ENCODE measurements around the gene DLX1. TPM values are rescaled to one million over a fixed set of nuclear protein-coding genes. Genes with fewer than 3 reads are reported as not detected.

The DLX1 gene
- total and polyA plus RNA-seq, 9 of the 15 experiments (the other 6 are each of a cell fraction or from before 2014, with no cell fraction given): 1.9 to 26.2 (median 9.6) TPM

- in situ Hi-C loops (cut with MboI): no loop called here
- Histone ChIP-seq H3K4me2 (ENCODE audit: insufficient read depth, low read length) (peak overlapping the region; percentile 94), H4K20me1 (replicated peaks; ENCODE audit: control insufficient read depth, insufficient read depth, low read length) (no peaks in the 10 kb centered on the region), H3K27me3 (ENCODE audit: control insufficient read depth in 2 of 2, insufficient read depth in 2 of 2, low read length in 2 of 2) (no peaks in the 10 kb centered on the region), H3K4me1 (replicated peaks in 1 of 2; ENCODE audit: control insufficient read depth in 2 of 2, insufficient read depth in 2 of 2, low read length in 2 of 2) (peaks cover 7 to 43% of the 10 kb centered on the region in 2 experiments; a peak in 4 of 5 replicates), H3K4me3 (peak overlapping the region; percentile 65), H3K9me1 (ENCODE audit: control insufficient read depth, insufficient read depth, low read length) (no peaks in the 10 kb centered on the region), H3K9ac (ENCODE audit: insufficient read depth in 1 of 2, low read depth in 2 of 2, low read length in 2 of 2) (peak overlapping the region; percentile 79 to 95), H2AFZ (ENCODE audit: low read depth, low read length) (peak overlapping the region; percentile 99), H3K9me3 (replicated peaks; ENCODE audit: control insufficient read depth, insufficient read depth, low read depth, low read length) (0 out of 2 replicates have a peak, but pooled peaks cover 3% of the 10 kb centered on the region), H3K36me3 (ENCODE audit: control insufficient read depth, insufficient read depth, low read length) (peaks cover 20% of the 10 kb centered on the region; the same call in 1 of the 3 replicates), H3K79me2 (ENCODE audit: control insufficient read depth, insufficient read depth, low read length) (peaks cover 8% of the 10 kb centered on the region; the same call in 2 of the 3 replicates), H3K27ac (ENCODE audit: extremely low read depth, low read depth, low read length) (peak overlapping the region; percentile 81)
- intact Hi-C loops (cut with micrococcal nuclease): loop anchor here (1.0 to 2.0 kb wide), 3 partner anchors 13 to 84 kb away; no protein-coding TSS in a partner anchor
- FAIRE-seq (peak; percentile 100), DNase-seq (ENCODE audit: extremely low read depth in 1 of 4, low spot score in 3 of 4) (peak; percentile 94 to 98 (median 96)), ATAC-seq (peak; percentile 96)
- WGBS (ENCODE audit: insufficient coverage, low coverage, missing lambda C conversion rate): under 1% methylated on average over 66 of the region's 76 CpGs
- ChIA-PET CTCF (ENCODE audit: low intra/inter-chr PET ratio) (interaction anchor here (0.7 kb wide), 1 partner anchor 161 kb away, joined by 3 read pairs; no protein-coding TSS in a partner anchor), POLR2A (interaction anchor here (0.5 to 1.7 kb wide), 23 partner anchors 8 to 397 kb away, joined by 3 to 14 read pairs (median 4); partner anchors contain the start of genes DYNC1I2 and SLC25A12)
- BruUV-seq (replicated peaks): TSS peak; percentile 92
- TF ChIP-seq RFX5 (IDR thresholded peaks at IDR 0.05; ENCODE audit: low read depth, low read length) (0 out of 2 replicates have a peak, but pooled peaks have one; percentile 50), HDAC1 (IDR thresholded peaks at IDR 0.05) (peak in 1 of 2 experiments; percentile 77; a peak in 2 of 4 replicates), FOS (IDR thresholded peaks at IDR 0.05; ENCODE audit: extremely low read depth, insufficient read length) (peak; percentile 83), POLR2AphosphoS5 (IDR thresholded peaks at IDR 0.05; ENCODE audit: control insufficient read depth, insufficient read depth, low read depth, low read length) (0 out of 2 replicates have a peak, but pooled peaks have one; percentile 68), ZNF766 (CRISPR knock-in tag; conservative IDR thresholded peaks at IDR 0.05) (peak; percentile 20; the same call in 1 of the 2 replicates), RBM22 (IDR thresholded peaks at IDR 0.05; ENCODE audit: low read depth, low read length, poor library complexity, severe bottlenecking) (peak; percentile 91), RB1 (IDR thresholded peaks at IDR 0.05; ENCODE audit: low read depth) (peak; percentile 51), E2F5 (CRISPR knock-in tag; IDR thresholded peaks at IDR 0.05) (peak; percentile 70; the same call in 1 of the 2 replicates), ZMIZ1 (IDR thresholded peaks at IDR 0.05; ENCODE audit: low read depth in 2 of 2, low read length in 2 of 2) (peak in 1 of 2 experiments; percentile 44; a peak in 1 of 4 replicates), RNF2 (IDR thresholded peaks at IDR 0.05) (peak; percentile 81), CC2D1A (IDR thresholded peaks at IDR 0.05) (peak; percentile 75), ZBTB17 (CRISPR knock-in tag; IDR thresholded peaks at IDR 0.05) (0 out of 2 replicates have a peak, but pooled peaks have one; percentile 74), ZFX (CRISPR knock-in tag; IDR thresholded peaks at IDR 0.05) (peak; percentile 97), CTBP1 (IDR thresholded peaks at IDR 0.05; ENCODE audit: borderline replicate concordance) (peak; percentile 86), SMARCE1 (IDR thresholded peaks at IDR 0.05) (peak; percentile 64; the same call in 1 of the 2 replicates)
- TF ChIP-seq, protein P1, sequence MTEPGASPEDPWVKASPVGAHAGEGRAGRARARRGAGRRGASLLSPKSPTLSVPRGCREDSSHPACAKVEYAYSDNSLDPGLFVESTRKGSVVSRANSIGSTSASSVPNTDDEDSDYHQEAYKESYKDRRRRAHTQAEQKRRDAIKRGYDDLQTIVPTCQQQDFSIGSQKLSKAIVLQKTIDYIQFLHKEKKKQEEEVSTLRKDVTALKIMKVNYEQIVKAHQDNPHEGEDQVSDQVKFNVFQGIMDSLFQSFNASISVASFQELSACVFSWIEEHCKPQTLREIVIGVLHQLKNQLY (CRISPR knock-in tag; conservative IDR thresholded peaks at IDR 0.05): no peak; a peak in 1 of 4 replicates
These were observed 455 bp upstream of the DLX1 start for GRCh38 chr2:172084645-172085459.

All from K562 (cell line).